GM21367 (cell line): ENCODE results near the gene GPR176.

Source experiments
- ATAC-seq: cut with Tn5 transposase; IDR thresholded peaks from one replicate; pipeline ENCODE4 v1.9.1; 2021; ENCODE audit not compliant: unreplicated experiment

The GPR176 gene, protein sequence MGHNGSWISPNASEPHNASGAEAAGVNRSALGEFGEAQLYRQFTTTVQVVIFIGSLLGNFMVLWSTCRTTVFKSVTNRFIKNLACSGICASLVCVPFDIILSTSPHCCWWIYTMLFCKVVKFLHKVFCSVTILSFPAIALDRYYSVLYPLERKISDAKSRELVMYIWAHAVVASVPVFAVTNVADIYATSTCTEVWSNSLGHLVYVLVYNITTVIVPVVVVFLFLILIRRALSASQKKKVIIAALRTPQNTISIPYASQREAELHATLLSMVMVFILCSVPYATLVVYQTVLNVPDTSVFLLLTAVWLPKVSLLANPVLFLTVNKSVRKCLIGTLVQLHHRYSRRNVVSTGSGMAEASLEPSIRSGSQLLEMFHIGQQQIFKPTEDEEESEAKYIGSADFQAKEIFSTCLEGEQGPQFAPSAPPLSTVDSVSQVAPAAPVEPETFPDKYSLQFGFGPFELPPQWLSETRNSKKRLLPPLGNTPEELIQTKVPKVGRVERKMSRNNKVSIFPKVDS

DNA sequence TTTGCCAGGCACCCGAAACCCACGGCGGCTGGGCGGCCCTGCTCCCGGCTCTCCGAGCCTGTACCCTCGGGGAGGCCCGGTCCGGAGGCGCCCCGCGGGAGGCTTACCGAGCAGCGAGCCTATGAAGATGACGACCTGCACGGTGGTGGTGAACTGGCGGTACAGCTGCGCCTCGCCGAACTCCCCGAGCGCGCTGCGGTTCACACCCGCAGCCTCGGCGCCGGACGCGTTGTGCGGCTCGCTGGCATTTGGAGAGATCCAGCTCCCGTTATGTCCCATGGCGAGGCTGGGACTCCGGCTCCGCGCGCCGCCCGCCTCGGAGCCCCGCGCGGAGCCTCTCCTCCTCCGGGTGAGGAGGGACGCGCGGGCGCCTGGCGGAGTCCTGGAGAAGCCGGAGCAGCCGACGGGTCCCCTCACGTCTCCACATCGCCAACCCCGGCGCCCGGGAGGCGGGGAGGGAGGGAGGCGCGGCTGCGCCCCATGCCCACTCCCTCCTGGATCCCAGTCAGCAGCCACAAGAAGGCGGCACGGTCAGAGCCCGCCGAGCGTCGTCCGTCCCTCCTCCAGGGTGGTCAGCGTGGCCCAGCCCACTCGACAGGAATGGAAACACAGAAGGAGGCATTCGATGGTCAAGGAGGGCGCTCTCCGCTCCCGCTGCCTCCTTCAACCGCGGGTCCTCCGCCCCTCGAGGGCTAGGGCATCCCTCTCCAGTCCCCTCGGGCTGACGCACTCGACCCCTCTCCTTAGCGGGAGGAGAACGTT lies at the start of gene GPR176:
Gene GPR176 (minus strand): TSS at position 519 of the 762 bp plus-strand sequence. CDS start 240 bp downstream, at position 279.
- ATAC-seq: no peak

DNA sequence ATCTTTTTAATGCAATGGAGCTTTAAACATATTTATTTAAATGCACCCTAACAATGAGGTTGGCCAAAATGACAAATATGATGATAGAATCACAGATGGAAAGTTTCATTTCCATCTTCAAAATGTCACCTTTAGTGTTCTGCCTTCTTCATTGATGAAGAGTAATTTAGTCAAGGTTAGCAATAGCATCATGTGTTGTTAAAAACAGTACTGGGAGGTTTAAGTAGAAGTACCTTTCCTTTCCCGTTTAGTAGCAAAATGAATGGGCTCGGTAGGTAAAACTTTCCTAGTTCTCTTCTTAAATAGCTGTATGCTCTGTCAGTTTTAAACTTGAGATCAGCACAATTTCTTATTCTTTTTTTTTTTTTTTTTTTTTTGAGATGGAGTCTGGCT lies 48.9 kb upstream of the GPR176 start:
- ATAC-seq: no peak

DNA sequence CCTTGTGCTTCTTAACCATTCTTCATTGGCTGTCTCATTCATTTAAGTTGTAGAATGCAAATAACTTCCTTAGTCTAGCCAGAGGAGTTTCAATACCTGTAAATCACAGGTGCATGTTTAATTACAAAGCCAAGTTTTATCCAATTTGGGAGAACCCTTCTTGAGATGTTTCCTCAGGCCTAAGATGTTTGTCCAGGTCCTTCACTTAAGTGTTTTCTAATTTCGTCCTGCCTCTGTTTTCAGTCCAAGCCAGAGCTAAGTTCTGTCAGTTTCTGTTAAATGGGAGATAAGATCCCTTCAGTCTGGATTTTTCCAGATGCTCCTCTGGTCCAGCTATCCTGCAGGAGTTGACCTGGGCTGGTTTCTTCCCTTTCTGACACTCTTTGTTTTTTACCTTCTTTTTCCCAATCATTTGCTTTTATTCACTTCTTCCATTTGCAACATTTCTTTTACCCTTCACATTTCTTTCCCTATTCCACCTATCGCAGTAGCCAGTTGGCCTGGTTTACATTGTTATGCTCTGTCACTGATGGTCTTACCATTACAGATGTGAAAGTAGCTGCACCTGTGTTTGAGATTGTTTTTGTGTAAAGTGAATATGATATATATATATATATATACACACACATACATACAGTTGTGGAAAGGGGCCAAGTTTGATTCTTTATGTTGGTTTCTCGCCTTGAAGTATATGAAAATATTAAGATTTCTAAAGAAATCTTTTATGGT lies 48.4 kb upstream of the GPR176 start:
- ATAC-seq: no peak

DNA sequence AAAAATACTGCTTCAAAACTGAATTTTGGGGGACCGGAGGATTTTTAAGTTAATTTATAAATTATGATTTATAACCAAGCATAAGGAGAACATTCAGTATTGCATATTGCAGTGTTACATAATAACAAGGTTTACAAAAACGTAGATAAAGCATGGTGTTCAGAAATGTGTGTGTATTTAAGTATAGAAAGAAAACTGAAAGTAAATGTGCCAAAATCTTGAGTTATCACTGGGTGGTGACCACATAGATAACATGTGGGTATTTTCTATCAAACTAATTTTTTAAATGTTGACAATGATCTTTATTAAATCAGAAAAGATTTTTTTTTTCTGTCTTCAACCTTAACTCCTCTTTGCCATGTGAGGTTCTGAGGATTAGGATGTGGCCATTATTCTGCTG lies 46.5 kb upstream of the GPR176 start:
- ATAC-seq: no peak

DNA sequence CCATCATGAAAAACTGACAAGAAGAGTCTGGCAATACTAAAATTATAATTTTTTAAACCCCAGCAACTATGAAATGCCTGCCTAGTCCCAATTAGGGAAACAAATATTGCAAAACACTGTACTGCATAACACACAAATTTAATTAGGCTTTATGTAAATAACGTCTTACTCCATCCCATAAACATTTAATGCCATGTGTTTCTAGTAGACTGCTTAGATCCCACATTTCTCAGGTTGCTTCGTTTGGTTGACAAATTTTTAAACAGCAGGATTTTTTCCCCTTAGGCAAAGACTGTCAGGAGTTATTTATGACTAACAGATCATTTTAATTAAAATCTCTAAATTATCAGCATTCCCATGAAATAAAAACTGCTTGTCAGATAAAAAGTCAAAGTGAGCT lies 43.7 kb upstream of the GPR176 start:
- no peak for ATAC-seq

DNA sequence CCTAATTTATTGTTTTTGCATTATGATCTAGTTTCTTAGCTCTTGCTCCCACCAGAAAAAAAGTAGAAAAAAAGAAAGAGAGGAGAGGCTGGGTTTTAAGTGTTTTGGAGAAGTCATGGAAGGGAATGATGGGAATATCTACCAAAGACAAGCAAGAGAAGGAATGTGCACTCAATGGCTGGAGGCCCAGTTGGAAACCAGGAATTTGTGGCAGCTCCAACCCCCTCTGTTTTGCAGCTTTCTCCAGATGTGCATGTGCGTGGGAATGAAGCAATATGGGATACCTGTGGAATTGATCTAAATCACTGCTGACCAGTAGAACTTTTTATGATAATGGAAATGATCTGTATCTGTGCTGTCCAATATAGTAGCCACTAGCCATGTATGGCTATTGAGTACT lies 41.0 kb upstream of the GPR176 start:
- no peak for ATAC-seq

DNA sequence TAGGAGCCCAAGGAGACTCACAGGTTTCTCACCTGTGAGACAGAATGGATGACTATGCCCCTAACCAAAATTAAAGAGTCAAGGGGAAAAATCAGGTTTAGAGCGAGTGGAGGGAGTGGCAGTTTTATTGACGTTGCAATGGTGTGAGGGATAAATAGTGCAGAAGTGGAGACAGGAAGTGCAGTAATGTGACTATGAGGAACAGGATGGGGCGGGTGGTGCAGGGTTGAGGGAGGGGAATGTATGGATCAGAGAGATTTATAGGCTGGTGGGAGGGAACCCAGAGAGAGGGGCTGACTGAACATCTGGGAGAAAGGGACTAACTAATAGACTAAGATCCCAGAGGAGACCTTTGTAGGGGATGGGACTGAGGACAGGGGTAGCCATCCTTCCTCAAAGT lies 40.3 kb upstream of the GPR176 start:
- ATAC-seq: no peak

DNA sequence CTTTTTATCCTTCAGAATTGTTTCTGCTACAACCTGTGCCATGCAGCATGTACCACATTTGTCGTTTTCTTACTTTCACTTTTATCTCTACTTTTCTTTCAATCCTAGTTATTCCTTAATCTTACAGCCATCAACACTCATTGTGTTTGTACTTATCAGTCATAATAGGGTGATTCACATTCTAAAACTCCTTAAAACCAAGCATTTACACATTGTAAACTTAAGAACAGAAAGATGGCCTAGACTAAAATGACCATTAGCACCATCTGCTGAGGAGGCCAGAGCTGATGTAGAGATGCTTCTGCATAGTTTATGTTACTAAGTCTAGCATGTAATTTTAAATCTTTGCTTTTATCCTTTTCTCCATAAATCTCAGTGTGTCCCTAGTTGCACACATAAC lies 39.3 kb upstream of the GPR176 start:
- ATAC-seq: no peak

DNA sequence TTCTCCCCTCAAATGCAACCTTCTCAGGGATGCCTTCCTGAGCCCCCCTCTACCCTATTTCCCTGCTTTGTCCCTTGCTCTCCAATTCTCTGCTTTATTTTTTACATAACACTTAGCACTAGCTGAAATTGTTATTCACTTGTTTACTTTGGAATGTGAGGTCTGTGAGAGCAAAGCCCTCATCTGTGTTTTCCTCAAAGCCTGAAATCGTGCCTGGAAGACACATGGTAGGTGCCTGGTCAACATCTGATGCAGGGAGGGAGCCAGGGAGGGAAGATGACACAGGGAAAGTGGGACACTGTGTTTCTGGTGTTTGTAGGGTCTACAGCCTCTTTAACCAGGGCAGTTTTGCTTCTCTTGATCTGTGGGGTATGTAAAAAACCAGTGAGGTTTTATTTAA lies 37.4 kb upstream of the GPR176 start:
- no peak for ATAC-seq

DNA sequence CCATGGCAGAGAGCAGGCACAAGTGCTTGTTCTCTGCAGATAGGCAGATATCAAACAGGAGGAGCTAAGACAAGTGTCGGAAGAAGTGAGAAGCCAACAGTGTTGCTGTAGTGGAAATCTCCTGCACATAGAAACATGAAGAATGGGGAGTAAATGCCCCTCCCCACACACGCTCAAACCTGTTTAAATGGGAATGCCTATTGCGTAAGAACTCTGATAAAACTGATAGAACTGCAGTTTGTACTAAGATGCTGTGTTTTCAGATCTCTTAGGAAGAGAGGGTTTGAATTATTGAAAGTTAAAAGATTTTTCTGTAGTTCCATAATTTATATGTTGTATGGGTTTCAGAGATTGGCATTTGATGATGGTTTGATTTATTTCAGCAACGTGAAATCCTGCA lies 33.5 kb upstream of the GPR176 start:
- no peak for ATAC-seq

DNA sequence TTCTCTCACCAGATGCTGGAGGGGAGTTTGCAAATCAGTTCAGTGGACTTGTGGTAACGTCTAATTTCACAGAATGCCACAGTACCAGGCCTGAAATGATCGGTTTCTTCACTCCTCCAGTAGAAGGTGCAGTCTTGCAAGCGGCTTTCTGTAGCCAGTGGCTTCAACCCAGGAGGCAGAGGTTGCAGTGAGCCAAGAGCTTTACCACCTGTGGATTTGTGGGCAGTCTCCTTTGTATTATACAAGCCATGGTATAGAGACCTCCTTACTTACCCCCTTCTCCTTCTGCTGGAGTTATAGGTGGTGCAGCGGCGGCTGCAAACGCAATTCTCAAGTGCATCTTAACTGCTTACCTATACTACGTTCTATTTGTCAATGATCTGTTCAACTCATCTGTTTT lies 31.5 kb upstream of the GPR176 start:
- ATAC-seq: no peak

DNA sequence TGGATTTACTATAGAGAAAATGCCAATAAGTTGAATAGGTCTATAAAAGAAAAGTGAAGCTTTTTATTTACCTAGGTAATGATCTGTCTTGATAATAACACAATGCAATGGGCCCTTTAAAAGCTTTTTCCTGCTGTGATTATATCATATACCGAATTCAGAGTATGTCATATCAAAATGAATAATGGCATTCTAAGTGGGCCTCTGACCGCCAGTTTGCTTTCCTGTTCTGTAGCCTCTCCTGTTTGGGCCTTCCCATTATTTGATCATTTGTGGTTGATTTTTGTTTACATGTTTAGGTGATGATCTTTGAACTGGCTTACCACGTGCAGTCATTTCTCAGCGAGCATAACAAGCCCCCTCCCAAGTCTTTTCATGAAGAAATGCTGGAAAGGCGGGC lies 28.8 kb upstream of the GPR176 start:
- no peak for ATAC-seq

DNA sequence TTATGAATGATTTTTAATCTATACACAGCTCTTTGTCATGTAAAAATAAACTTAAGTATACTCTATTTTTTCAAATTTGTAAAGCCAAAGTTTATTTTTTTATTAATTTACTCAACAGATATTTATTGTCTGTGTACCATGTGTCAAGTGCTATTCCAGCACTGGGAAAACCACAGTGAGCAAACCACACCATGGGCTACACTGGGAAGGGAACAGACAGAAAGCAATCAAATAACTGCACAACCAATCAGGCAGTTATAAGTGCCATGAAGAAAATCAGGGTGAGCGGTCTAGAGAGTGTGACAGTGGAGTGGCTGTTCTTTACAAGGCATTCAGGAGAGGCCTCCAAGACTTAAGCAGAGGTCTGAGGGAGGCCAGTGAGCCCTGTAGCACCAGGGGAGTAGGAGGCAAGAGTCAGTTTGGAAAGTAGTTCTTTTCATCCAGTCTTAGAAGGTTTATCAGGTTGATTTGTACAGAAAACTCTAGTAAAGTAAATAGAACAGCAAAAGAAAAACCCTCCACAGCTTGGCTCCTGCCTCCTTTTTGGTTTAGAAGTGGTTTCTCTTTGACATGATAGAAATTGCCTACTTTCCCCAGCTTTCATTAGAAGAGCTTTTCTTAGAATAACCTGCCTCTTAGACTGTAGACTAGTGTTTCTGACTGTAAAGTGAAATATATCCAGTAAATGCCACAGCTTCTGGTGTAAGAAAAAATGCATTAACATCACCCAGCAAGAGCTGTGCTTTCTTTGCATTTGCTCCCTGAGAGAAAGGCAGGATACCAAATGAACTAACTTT lies 27.5 kb upstream of the GPR176 start:
- no peak for ATAC-seq

DNA sequence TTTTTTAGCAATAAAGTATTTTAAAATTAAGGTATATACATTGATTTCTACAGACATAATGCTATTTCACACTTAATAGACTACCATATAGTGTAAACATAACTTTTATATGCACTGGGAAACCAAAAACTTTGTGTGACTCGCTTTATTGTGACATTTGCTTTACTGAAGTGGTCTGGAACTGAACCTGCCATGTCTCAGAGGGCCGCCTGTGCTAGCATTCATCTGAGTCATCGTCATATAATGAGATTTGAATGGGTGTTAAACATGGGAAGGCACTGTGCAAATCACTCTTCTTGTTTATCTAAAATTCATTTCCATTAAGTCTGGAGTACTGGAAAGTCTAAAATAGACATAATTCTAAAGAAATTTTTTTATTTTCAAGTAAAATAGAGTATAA lies 26.8 kb upstream of the GPR176 start:
- ATAC-seq: no peak

DNA sequence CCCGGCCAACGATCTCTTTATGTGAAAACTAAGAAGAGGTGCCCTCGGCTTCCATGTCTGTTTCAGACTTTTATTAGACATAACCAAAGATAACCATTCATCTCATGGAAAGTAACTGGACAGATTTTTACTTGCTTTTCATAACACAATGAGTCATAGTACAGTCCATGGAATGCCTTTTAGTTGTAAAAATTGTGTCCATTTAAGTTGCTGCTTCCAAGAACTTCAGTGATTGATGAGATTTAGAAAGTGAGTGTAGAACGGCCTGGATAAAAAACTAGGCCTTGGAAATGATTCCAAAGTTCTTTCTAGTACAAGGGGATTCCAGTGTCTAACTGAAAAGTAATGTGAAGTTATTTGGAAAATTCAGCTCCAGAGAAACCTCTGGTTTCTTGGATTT lies 24.7 kb upstream of the GPR176 start:
- ATAC-seq: no peak

DNA sequence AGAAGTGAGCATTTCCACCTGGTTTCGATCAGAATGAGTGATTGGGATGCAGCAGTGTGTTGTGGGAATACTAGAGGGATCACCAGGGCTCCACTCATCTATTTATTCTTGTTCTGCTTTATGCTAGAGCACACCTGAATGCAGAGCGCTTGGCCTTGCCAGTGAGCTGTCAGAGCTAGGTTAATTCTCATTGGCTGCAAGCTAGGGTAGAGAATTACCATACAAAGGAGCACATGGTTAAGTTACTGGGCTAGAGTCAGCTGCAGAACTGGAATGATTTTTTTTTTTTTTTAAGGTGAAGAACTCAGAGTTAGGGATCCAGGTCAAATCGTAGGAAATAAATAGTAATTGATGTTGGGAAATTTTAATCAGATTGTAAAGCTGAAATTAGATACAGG lies 22.7 kb upstream of the GPR176 start:
- no peak for ATAC-seq

DNA sequence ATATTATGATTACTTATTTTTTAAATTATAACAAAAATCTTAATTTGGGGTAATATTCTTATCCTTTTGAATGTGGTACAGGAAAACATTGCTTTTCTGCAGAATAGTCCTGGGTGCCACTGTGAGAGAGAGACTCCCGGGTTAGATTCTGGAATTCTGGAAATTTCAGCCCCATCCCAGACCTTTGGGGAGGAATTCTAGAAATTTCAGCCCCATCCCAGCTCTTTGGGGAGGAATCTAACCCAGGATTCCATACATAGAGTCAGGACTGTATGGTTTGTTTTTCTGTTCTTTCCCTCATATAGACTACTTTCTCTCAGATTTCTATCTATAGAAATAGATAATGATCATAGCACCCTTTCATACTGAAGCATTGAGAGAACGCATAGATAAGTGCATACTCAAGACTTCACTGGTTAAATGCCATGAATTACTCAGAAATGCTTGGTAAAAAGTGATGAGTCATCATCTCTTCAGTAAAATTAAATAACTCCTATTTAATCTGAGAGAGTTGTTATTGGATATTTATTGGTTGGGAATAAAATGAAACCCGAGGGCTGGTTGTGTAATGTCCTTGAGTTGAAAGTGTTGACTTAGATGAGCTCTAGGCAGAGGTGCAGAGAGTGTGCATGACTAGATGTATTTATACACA lies 22.2 kb upstream of the GPR176 start:
- no peak for ATAC-seq

DNA sequence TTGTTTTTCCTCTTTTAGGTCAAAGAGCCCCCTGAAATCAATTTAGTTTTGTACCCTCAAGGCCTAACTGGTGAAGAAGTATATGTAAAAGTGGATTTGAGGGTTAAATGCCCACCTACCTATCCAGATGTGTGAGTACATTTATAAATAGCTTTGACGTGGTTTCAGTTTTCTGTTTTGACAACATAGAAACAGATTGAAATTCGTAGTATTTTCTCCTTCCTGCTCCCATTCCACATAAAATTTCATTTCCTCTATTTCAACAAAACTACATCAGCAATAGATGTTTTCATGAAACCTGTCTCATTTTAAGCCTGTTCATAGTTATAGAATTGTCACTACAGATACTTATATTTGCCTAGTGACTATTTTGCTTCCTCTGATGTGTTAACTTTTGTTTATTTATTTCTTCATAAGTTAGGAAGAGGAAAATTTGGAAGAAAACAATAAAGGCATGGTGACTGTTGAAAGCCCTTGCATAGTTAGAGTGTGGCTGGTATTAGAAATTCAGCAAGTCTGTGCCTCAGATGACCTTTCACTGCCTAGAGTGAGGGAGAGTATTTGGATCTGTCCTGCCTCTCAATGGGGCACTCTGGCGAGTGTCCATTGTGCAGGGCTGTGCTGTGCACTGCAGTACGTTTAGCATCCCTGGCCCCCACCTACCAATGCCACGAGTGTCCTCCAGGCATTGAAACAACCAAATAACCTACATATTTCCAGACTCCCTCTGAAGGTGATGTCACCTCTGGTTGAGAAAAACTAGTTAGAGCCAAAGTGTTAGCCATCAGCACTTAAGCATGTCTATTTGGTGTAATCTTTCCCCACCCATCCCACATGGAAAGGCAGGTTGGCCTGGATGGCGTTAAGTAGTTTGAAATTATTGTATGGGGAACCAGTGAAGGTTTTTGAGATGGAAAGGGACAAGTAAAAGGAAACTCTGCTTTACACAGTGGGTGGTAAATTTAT lies 19.7 kb upstream of the GPR176 start:
- no peak for ATAC-seq

DNA sequence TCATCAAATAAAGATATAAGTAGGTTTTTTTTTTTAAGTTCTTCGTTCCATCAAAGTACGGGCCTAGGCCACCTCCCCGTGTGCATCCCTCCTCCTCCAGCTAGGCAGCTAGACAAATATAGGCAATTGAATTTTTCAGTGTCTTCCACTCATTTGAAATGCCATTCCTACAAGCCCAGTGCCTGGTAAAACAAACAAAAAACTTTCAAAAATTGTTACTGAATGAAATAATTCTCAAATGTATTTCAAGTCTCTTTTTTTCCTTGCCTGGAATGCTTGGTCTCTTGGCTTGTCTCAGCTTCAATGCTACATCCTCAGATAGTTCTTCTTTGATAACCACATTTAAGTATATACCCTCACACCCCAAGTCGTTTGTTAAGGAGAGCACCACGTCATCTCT lies 17.6 kb upstream of the GPR176 start:
- no peak for ATAC-seq
